NCI-H1694 treated with DMSO at 0.1 percent for 48 hours (cell line): ENCODE results near the gene ERO1B.

Experiments used
- DNase-seq: peaks from one replicate; lab custom pipeline; 2025; lab: John Stamatoyannopoulos, UW

Gene ERO1B

DNA sequence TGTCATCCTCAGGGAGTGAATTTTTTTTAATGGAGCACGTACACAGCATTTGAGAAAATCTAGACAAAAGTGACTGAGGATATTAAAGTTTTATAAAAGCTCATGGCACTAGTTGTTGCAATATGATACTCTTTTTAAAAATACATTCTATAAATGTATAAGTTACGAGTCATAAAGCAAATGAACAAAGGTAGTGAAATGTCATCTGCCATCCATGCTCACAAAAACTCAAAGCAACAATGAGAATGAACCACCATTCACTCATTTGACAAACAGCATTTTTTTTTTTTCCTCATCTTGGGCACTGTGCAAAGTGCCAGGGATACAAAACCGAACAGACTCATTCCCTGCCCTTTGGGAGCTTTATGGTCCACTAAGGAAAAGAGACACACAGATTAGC lies 100.7 kb downstream of the ERO1B start:
- DNase-seq: no peak

DNA sequence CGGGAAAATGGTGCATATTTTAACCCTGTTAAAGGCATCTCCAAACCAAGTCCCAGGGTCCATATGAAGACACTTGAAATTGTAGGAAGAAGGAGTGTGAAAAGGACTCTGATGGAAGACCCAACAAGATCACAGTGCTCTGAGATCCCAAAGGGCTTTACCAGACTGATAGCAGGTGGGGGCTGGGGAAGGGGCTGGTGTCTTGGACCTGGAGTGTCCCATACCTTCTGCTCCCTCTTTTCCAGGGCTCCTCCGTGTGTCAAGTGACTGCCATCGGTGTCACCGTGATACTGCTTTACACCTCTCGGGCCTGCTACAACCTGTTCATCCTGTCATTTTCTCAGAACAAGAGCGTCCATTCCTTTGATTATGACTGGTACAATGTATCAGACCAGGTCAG lies 102.1 kb downstream of the ERO1B start:
- no peak for DNase-seq

DNA sequence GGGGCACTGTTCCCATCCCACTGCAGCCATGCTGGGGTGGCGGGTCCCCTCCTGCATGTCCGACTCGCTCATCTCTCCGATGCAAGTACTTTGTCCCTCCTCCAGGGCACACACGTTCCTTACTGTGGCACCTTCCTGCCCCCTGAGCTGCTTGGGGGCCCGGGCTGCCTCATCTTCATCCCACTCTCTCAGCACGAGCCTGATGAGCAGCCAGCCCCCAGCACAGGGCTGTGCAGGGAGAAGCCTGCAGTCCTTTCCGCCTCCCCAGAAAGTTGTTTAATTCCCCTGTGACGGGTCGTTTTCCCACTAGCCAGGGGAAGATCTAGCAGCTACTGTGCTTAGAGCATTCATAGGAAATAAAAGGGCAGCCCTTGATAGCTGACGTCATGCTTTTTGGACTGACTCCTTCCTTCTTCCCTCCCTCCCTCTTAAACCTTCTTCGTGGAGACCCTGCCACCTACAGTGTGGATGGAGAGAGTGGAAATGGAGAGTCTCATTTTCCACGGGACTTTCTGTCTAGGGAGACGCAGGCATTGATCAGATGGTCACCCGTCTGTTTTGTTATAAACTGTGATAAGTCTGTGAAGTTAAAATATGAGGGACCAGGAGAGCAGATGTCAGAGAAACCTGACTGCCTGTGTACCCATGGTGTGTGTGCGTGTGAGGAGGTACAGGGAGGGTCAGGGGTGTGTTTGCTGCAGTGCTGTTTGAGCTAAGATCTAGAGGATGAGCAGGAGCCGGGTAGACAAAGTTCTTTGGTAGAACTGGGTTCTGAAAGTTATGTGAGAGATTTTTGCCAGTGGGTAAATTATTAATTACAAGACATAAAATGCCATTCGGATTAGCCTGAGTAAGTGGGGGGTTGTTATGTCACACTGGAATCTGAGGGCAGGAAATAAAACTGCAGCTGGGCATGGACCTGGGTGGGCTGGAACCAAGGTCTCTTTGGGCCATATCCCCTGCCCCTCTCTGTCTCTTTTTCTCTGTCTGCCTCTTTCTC lies 105.1 kb downstream of the ERO1B start:
- DNase-seq: no peak

DNA sequence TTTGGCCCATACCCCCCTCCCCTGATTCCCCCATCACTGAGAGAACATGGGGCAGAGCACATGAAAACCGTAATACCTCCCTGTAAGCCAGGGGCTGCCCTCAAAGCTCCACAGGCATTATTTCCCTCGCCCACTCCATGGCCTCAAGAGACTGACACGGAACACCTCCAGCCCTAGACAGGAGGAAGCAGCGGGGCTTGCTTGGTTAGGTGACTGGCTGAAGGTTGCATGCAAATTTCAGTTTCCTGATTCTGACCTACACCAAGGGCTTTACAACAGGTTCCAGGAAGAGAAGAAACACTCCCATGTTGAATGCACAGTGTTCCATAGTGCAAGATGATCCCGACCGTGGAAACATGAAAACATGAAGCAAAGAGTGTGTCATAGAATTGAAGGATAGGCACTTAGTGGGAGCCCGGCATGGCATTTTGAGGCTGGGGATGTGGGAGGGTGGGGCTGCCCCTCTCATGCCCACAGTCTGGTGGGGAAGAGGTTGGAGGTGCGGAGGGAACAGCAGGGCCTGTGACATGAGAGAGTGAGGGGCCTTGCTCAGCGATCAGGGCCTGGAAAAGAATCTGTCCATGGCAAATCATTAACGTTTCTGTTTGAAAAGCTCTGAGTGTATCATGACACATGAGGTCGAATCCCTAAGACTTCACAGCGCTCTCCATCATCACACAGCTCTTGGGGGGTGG lies 106.0 kb downstream of the ERO1B start:
- DNase-seq: no peak

DNA sequence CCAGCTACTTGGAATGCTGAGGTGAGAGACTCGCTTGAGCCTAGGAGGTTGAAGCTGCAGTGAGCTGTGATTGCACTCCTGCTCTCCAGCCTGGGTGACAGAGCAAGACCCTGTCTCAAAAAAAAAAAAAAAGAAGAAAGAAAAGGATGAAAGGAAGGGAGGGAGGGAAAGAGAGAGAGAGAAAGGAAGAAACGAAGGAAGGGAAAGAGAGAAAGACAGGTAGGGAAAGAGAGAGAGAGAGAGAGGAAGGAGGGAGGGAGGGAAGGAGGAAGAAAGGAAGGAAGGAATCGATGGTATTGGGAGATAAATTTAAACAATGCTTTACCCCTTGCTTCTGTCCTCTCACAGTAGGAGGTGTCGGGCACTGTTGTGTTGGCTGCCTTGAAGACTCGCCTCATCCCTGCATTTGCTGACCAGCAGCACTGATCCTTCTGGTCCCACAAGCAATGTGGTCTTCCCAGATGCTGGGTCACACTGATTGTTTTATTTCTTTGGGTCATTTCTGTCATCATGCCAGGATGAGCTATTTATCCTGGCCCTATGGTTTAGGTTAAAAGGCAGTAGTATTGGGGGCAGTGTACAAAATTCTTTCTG lies 108.5 kb downstream of the ERO1B start:
- DNase-seq: no peak

DNA sequence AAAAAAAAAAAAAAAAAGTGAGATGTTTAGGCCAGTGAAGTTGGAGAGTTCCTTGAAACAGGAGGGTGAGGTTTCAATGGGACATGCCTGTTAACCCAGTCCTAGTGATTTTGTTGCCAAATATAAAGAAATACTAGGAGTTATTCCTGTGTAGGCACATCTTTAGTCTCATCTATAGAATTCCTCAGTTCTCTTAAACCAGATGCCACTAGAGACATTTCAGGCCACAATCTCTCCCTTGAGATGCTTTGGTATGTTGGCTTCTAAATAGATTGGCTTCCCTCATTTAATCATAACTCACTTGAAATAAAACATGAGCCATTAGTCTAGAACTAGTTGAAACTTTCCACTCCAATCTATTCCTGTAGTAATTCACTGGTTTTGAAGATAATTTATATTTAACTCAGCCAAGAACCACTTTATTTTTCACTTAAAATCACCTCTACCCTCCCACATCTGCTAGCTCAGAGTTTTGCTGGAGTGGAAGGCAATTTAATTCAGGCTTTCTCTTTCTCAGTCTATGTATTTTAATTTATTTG lies 109.6 kb downstream of the ERO1B start:
- no peak for DNase-seq

DNA sequence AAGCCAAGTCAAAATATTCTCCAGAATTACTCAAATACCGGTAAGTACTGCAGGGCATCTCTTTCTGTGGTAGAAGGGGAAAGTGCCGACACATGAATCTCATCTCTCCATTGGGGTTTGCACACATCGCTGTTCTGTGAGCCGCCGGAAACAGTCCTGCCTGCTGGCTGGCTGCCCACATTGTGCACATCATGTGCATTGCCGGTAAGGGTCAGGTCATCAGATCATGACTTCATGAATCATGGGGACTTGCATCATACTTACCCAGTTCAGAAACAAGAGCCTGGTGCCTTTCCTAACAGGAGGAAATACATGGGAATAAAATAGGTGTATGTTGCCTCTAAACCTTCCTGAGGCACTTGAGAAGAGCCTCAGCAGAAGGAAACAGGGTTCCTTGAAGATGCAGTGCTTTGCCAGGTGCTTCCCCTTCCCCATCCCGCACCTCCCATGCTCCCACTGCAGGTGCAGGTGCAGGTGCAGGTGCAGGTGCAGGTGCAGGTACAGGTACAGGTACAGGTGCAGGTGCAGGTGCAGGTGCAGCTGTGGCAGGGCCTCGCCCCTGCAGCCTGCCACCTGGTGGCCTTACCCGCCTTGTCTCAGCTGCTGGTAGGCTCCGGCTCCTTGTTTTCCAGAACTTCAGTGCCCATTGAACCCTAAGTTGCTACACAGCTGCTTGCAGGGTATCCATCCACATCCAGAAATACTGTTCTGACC lies 112.9 kb downstream of the ERO1B start:
- DNase-seq: no peak

DNA sequence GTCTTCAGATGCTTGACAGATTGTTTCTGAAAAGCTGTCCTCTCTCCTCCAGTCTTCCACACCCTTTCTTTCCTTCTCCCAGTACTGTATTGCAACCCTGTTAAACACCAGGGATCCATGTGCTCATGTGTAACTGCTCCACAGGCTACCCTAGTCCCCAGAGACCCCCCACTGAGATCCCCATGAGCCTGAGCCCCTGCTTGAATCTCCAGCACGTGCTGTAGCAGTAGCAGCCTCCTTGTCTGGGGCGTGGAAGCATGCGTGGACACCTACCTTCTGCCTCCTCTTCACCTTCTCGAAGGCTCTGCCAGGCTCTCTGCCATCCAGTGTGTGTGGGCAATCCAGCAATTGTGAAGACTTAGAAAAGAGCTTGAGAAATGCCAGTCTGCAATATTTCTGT lies 114.2 kb downstream of the ERO1B start:
- DNase-seq: no peak

DNA sequence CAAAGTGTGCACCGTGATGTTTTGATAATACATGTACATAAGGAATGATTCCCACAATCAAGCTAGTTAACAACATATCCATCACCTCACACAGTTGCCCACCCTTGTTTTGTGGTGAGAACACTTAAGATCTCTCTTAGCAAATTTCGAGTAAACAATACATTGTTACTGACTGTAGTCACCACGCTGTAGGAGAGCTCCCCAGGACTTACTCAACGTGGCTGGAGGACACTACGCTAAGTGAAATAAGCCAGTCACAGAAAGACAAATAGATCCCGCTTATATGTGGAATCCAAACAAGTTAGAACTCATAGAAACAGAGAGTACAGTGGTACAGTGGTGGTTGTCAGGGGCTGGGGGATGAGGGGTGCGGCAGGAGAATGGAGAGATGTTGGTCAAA lies 114.6 kb downstream of the ERO1B start:
- no peak for DNase-seq

DNA sequence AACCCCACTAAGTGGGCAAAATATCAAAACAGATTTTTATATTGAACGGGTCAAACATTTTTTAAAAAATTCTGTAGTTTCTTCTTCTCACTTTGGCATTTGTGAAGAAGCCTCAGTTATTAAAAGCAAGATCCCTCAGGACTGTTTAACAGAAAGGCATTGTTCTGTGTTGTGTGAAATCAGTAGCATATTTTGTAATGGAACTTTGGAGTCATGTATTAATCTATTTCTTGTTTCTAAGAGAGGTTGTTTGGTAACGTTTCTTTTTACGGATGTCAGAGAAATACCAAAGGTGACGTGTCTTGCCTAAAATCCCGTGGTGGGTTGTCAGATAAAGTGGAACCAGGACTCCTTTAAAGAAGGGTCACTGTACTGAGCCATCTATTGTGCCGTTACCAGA lies 115.7 kb downstream of the ERO1B start:
- no peak for DNase-seq
